H1 (cell line): Measurements from ENCODE around the gene S1PR2. TPM values are rescaled to one million over a fixed set of nuclear protein-coding genes. Genes with fewer than 3 reads are reported as not detected.

Experiments used
- CTCF ChIA-PET: fragments of 300-600 bp; sonication (Branson Sonifier 250); formaldehyde crosslinking; loops from one replicate; lab custom pipeline; 2021; ENCODE audit not compliant: partially characterized antibody; lab: Charles Lee
- POLR2A ChIA-PET: fragments of 300-600 bp; sonication (Branson Sonifier 250); formaldehyde crosslinking; loops from one replicate; lab custom pipeline; 2021; ENCODE audit warnings: inconsistent platforms; ENCODE audit not compliant: partially characterized antibody; lab: Charles Lee
- DNase-seq, 2 experiments: peaks; one replicate each; pipeline versions ENCODE4 v3.0.0 to v3.0.0-alpha.2; 2010 to 2022; ENCODE audit warnings: low spot score in 2 of 2, low read depth in 1 of 2, mixed read lengths in 1 of 2
- FAIRE-seq: peaks from 2 replicates; lab custom pipeline; 2011; peaks lifted over from hg19 to GRCh38; lab: Jason Lieb, UNC
- H2AFZ ChIP-seq: 2 replicates; pipeline ENCODE4 v1.8.1; 2012; ENCODE audit warnings: low read length, inconsistent platforms
- H2AK5ac ChIP-seq: 2 replicates; pipeline ENCODE4 v1.6.1; 2013; ENCODE audit warnings: low read depth, low read length
- H2BK120ac ChIP-seq: replicated peaks from 2 replicates; pipeline ENCODE3; 2013; ENCODE audit warnings: low read depth, low read length, inconsistent platforms
- H2BK12ac ChIP-seq: 2 replicates; pipeline ENCODE4 v1.6.1; 2013; ENCODE audit warnings: low read depth, low read length
- H2BK15ac ChIP-seq: 2 replicates; pipeline ENCODE4 v1.6.1; 2013; ENCODE audit warnings: low read length
- H2BK20ac ChIP-seq: 2 replicates; pipeline ENCODE4 v1.6.1; 2013; ENCODE audit warnings: low read length
- H2BK5ac ChIP-seq: 2 replicates; pipeline ENCODE4 v1.6.1; 2013; ENCODE audit warnings: low read depth, low read length
- H3K14ac ChIP-seq: 2 replicates; pipeline ENCODE4 v1.6.1; 2013; ENCODE audit warnings: inconsistent platforms; ENCODE audit not compliant: insufficient read length
- H3K18ac ChIP-seq: 2 replicates; pipeline ENCODE4 v1.6.1; 2013; ENCODE audit warnings: low read length; ENCODE audit errors: extremely low read depth
- H3K23ac ChIP-seq: 2 replicates; pipeline ENCODE4 v1.6.1; 2013; ENCODE audit warnings: inconsistent platforms; ENCODE audit not compliant: insufficient read length
- H3K23me2 ChIP-seq: 2 replicates; pipeline ENCODE4 v1.6.1; 2013; ENCODE audit warnings: low read depth, low read length
- H3K27ac ChIP-seq: 2 replicates; pipeline ENCODE4 v1.6.1; 2011; ENCODE audit warnings: low read depth, low read length, inconsistent platforms
- H3K27me3 ChIP-seq, 4 experiments: replicated peaks in 1 of 4; 1 replicate in 1 of 4; 2 replicates in 3 of 4; pipeline versions ENCODE4 v1.6.1 to v1.8.1; 2011 to 2013; ENCODE audit warnings: low read length in 3 of 4, mild to moderate bottlenecking in 3 of 4, inconsistent platforms in 2 of 4, mixed read lengths in 2 of 4, moderate library complexity in 1 of 4; ENCODE audit not compliant: control insufficient read depth in 3 of 4, insufficient read depth in 3 of 4; ENCODE audit errors: extremely low read depth in 1 of 4
- H3K36me3 ChIP-seq, 4 experiments: 2 replicates each; pipeline versions ENCODE4 v1.6.1 to v1.8.1; 2011 to 2013; ENCODE audit warnings: mild to moderate bottlenecking in 4 of 4, low read length in 3 of 4, moderate library complexity in 2 of 4, control low read depth in 1 of 4, inconsistent platforms in 1 of 4; ENCODE audit not compliant: insufficient read depth in 4 of 4, control insufficient read depth in 2 of 4
- H3K4ac ChIP-seq: replicated peaks from 2 replicates; pipeline ENCODE3; 2013; ENCODE audit warnings: low read length, low read depth, mixed read lengths, inconsistent platforms; ENCODE audit not compliant: insufficient read length
- H3K4me1 ChIP-seq, 4 experiments: replicated peaks in 1 of 4; 1 replicate in 1 of 4; 2 replicates in 3 of 4; pipeline versions ENCODE4 v1.6.1 to v1.8.1; 2011 to 2013; ENCODE audit warnings: low read length in 3 of 4, inconsistent platforms in 2 of 4, mixed read lengths in 1 of 4; ENCODE audit not compliant: insufficient read depth in 4 of 4, control insufficient read depth in 3 of 4
- H3K4me2 ChIP-seq, 2 experiments: 2 replicates each; pipeline versions ENCODE4 v1.6.1 to v1.8.1; 2011 to 2013; ENCODE audit warnings: low read depth in 2 of 2, low read length in 2 of 2, control low read depth in 1 of 2, inconsistent platforms in 1 of 2, mild to moderate bottlenecking in 1 of 2; ENCODE audit not compliant: insufficient read depth in 1 of 2
- H3K4me3 ChIP-seq, 4 experiments: fragments of 200-600, 300-600 bp in 1 of 4; sonication (generic), shearing (Covaris generic), sonication (Bioruptor Twin) in 1 of 4; 2 replicates each; pipeline versions ENCODE4 v1.5.1 to v1.8.1; 2011 to 2016; ENCODE audit warnings: low read length in 4 of 4, low read depth in 3 of 4, control low read depth in 2 of 4, inconsistent platforms in 2 of 4, mild to moderate bottlenecking in 2 of 4, mixed read lengths in 1 of 4, moderate library complexity in 1 of 4; ENCODE audit not compliant: insufficient read depth in 2 of 4; ENCODE audit errors: extremely low read depth in 1 of 4
- H3K56ac ChIP-seq: replicated peaks from 2 replicates; pipeline ENCODE3; 2013; ENCODE audit warnings: low read depth, mild to moderate bottlenecking, mixed read lengths, low read length, inconsistent platforms; ENCODE audit not compliant: insufficient read length
- H3K79me1 ChIP-seq: 2 replicates; pipeline ENCODE4 v1.6.1; 2013; ENCODE audit warnings: low read depth, low read length, control low read depth
- H3K79me2 ChIP-seq, 2 experiments: 2 replicates each; pipeline versions ENCODE4 v1.6.1 to v1.8.1; 2012 to 2013; ENCODE audit warnings: low read length in 2 of 2, mild to moderate bottlenecking in 2 of 2, inconsistent platforms in 1 of 2; ENCODE audit not compliant: insufficient read depth in 2 of 2, control insufficient read depth in 1 of 2
- H3K9ac ChIP-seq, 4 experiments: replicated peaks in 1 of 4; 1 replicate in 1 of 4; 2 replicates in 3 of 4; pipeline versions ENCODE4 v1.6.1 to v1.8.1; 2011 to 2013; ENCODE audit warnings: low read depth in 3 of 4, low read length in 3 of 4, control low read depth in 2 of 4, mild to moderate bottlenecking in 2 of 4, moderate library complexity in 2 of 4, inconsistent platforms in 1 of 4; ENCODE audit errors: extremely low read depth in 1 of 4
- H3K9me3 ChIP-seq, 2 experiments: 2 replicates each; pipeline versions ENCODE4 v1.6.1 to v1.8.1; 2012 to 2013; ENCODE audit warnings: mild to moderate bottlenecking in 2 of 2, moderate library complexity in 2 of 2, control low read depth in 1 of 2, inconsistent platforms in 1 of 2, low read depth in 1 of 2, low read length in 1 of 2, mixed read lengths in 1 of 2; ENCODE audit not compliant: insufficient read depth in 2 of 2
- H4K20me1 ChIP-seq, 2 experiments: replicated peaks in 1 of 2; 2 replicates each; pipeline versions ENCODE3 to v1.8.1; 2011 to 2013; ENCODE audit warnings: inconsistent platforms in 2 of 2, low read length in 2 of 2, mild to moderate bottlenecking in 1 of 2; ENCODE audit not compliant: insufficient read depth in 2 of 2, control insufficient read depth in 1 of 2
- H4K5ac ChIP-seq: 2 replicates; pipeline ENCODE4 v1.6.1; 2013; ENCODE audit warnings: low read length, low read depth, mixed read lengths, inconsistent platforms; ENCODE audit not compliant: insufficient read length
- H4K8ac ChIP-seq: 2 replicates; pipeline ENCODE4 v1.8.0; 2013; ENCODE audit warnings: mild to moderate bottlenecking, moderate library complexity, low read length, inconsistent platforms; ENCODE audit not compliant: insufficient read depth; ENCODE audit errors: extremely low read depth
- H4K91ac ChIP-seq: replicated peaks from 2 replicates; pipeline ENCODE3; 2013; ENCODE audit warnings: low read length, mixed read lengths, inconsistent platforms; ENCODE audit not compliant: insufficient read length
- POLR2AphosphoS5 ChIP-seq: IDR thresholded peaks from 2 replicates; pipeline ENCODE4 v1.6.1; 2011; ENCODE audit warnings: low read depth, low read length
- WGBS, 2 experiments: shearing (Covaris generic) in 1 of 2; methylation state at CpG; one replicate each; pipeline versions ENCODE4 v1.1.6 to v1.1.7; 2013 to 2015; ENCODE audit warnings: low lambda C conversion rate in 2 of 2, mixed read lengths in 2 of 2, inconsistent platforms in 1 of 2, low coverage in 1 of 2, missing lambda C conversion rate in 1 of 2; ENCODE audit not compliant: insufficient replicate concordance in 2 of 2, insufficient coverage in 1 of 2, insufficient read length in 1 of 2; ENCODE audit errors: extremely low coverage in 1 of 2, missing lambda C conversion rate in 1 of 2; 5-methylcytosine and 5-hydroxymethylcytosine counted together
- polyA plus RNA-seq, 7 experiments: library from polyadenylated mRNA; depleted of rRNA in 3 of 7; stranded (reverse) in 5 of 7; unstranded in 2 of 7; fragments of >200 nt in 5 of 7; fragments of 200-250 nt in 2 of 7; gene quantifications; 1 replicate in 5 of 7; 2 replicates in 1 of 7; 4 replicates in 1 of 7; pipeline versions ENCODE4 v1.2.1 to v1.2.3, GENCODE V29; 2011 to 2013; ENCODE audit warnings: missing spikeins in 2 of 7, mixed read lengths in 2 of 7
- total RNA-seq: library from RNA; stranded (reverse); fragmentation: NEBNext Ultra II Directional; extraction: Animal tissue kit (Norgen Biotek cat#: 25700); gene quantifications from 2 replicates; pipeline ENCODE4 v1.2.1, GENCODE V29; 2021

S1PR2 gene
- total and polyA plus RNA-seq, 2 of the 8 experiments (the other 6 are each of a cell fraction or from before 2014, with no cell fraction given) = 17.5 to 19.4 TPM

- Histone ChIP-seq H2AFZ (no peak overlapping the region), H3K79me2 (no peaks in the 10 kb centered on the region), H3K4me2 (no peak overlapping the region), H3K79me1 (no peaks in the 10 kb centered on the region), H3K18ac (no peak overlapping the region), H3K9me3 (no peaks in the 10 kb centered on the region), H2BK120ac (no peak overlapping the region), H3K9ac (no peak overlapping the region), H3K23ac (no peak overlapping the region), H3K14ac (no peak overlapping the region), H2BK20ac (no peak overlapping the region), H3K36me3 (no peaks in the 10 kb centered on the region), H4K20me1 (no peaks in the 10 kb centered on the region), H2BK15ac (no peak overlapping the region), H3K27ac (no peak overlapping the region), H2AK5ac (no peak overlapping the region), H3K27me3 (no peaks in the 10 kb centered on the region), H3K4me1 (peaks cover 0 to 7% (median 2%) of the 10 kb centered on the region in 4 experiments; a peak in 4 of 7 replicates), H3K23me2 (no peaks in the 10 kb centered on the region), H4K8ac (no peak overlapping the region), H2BK12ac (no peak overlapping the region), H3K56ac (no peak overlapping the region), H2BK5ac (no peak overlapping the region), H4K5ac (no peak overlapping the region), H4K91ac (no peak overlapping the region), H3K4me3 (no peak overlapping the region), H3K4ac (no peak overlapping the region)
- POLR2A ChIA-PET = interaction anchor here (2.8 kb wide), 1 partner anchor 10 kb away, joined by 9 read pairs; no protein-coding TSS in a partner anchor
- no peak for FAIRE-seq
- CTCF ChIA-PET = interaction anchor here (0.8 to 7.7 kb wide), 8 partner anchors 11 to 145 kb away, joined by 3 to 57 read pairs (median 3); no protein-coding TSS in a partner anchor
- TF ChIP-seq POLR2AphosphoS5 = no peak
- 89% methylated on average over 9 of the region's 9 CpGs; no CpG with 5 or more reads in 1 of the 2 experiments for WGBS, 2 experiments
- DNase-seq = no peak
These were observed 14.2 kb upstream of the S1PR2 start for GRCh38 chr19:10245189-10245939.
